PC-9 (cell line): ENCODE results near the gene RFX2.

Experiments used
- EZH2 ChIP-seq: fragments of 200-600 bp; sonication (generic); IDR thresholded peaks from 2 replicates; pipeline ENCODE4 v1.8.0; 2017; ENCODE audit warnings: antibody characterized with exemption, low read depth
- TF ChIP-seq, protein P1 (sequence below): fragments of 200-600 bp; sonication (generic); conservative IDR thresholded peaks from 2 replicates; pipeline ENCODE4 v1.6.1; 2017; ENCODE audit warnings: mixed run types, antibody characterized with exemption, mild to moderate bottlenecking, moderate library complexity

DNA sequence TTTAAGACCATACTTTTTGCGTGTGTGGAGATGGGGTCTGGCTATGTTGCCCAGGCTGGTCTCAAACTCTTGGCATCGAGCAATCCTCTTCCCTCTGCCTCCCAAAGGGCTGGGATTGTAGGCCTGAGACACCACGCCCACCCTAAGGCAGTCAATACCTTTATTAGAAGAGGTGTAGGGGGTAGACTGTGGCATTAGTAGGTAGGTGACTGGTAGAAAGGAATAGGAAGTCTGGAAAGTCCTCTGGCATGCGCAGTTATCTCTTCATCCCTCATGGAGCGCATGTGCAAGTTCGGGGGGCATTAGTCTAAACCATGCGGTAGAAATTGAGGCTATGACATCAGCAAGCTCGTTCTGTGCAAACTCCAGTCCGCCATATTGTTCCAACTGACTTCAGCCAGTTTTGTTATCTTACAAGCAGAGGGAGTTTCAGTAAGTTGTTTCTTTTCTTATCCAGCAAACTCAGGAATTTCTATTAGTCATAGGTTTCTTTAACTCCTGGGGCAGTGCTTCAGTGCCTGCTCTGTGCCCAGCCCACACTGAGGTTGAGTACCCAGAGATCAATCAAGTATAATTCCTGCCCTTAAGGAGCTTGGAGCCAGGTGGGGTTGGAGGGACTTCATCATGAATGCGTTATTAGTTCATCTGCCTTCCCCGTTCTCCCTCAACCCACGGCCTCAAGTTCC is 125.1 kb downstream of the RFX2 start:
- TF ChIP-seq, protein P1, sequence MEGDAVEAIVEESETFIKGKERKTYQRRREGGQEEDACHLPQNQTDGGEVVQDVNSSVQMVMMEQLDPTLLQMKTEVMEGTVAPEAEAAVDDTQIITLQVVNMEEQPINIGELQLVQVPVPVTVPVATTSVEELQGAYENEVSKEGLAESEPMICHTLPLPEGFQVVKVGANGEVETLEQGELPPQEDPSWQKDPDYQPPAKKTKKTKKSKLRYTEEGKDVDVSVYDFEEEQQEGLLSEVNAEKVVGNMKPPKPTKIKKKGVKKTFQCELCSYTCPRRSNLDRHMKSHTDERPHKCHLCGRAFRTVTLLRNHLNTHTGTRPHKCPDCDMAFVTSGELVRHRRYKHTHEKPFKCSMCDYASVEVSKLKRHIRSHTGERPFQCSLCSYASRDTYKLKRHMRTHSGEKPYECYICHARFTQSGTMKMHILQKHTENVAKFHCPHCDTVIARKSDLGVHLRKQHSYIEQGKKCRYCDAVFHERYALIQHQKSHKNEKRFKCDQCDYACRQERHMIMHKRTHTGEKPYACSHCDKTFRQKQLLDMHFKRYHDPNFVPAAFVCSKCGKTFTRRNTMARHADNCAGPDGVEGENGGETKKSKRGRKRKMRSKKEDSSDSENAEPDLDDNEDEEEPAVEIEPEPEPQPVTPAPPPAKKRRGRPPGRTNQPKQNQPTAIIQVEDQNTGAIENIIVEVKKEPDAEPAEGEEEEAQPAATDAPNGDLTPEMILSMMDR: no peak
- TF ChIP-seq EZH2: no peak
